Neutrophil (primary cell): ENCODE results near the gene RGS17.

Source experiments
- H3K27ac ChIP-seq: fragments of 200-600 bp; sonication (generic); 2 replicates; pipeline ENCODE4 v1.5.1; 2016; ENCODE audit warnings: mild to moderate bottlenecking, moderate library complexity
- H3K27me3 ChIP-seq: fragments of 200-600 bp; sonication (generic); 2 replicates; pipeline ENCODE4 v1.6.0; 2016; ENCODE audit warnings: mild to moderate bottlenecking
- H3K36me3 ChIP-seq: fragments of 200-600 bp; sonication (generic); 2 replicates; pipeline ENCODE4 v1.5.1; 2017
- H3K4me1 ChIP-seq, 2 experiments: fragments of 200-600 bp in 1 of 2; sonication (generic) in 1 of 2; 1 replicate in 1 of 2; 2 replicates in 1 of 2; pipeline versions ENCODE4 v1.5.1 to v1.6.1; 2013 to 2016; ENCODE audit warnings: low read depth in 1 of 2, low read length in 1 of 2, mild to moderate bottlenecking in 1 of 2, moderate library complexity in 1 of 2; ENCODE audit not compliant: control insufficient read depth in 1 of 2, insufficient read depth in 1 of 2
- H3K4me3 ChIP-seq, 2 experiments: fragments of 200-600 bp in 1 of 2; sonication (generic) in 1 of 2; 1 replicate in 1 of 2; 2 replicates in 1 of 2; pipeline ENCODE4 v1.5.1; 2013 to 2016; ENCODE audit warnings: low read depth in 1 of 2, low read length in 1 of 2, mild to moderate bottlenecking in 1 of 2, moderate library complexity in 1 of 2
- H3K9me3 ChIP-seq: fragments of 200-600 bp; sonication (generic); 2 replicates; pipeline ENCODE4 v1.5.1; 2016
- TF ChIP-seq, protein P1 (sequence below): fragments of 200-600 bp; sonication (generic); IDR thresholded peaks from 2 replicates; pipeline ENCODE4 v1.5.1; 2016; ENCODE audit warnings: antibody characterized with exemption

The RGS17 gene

DNA sequence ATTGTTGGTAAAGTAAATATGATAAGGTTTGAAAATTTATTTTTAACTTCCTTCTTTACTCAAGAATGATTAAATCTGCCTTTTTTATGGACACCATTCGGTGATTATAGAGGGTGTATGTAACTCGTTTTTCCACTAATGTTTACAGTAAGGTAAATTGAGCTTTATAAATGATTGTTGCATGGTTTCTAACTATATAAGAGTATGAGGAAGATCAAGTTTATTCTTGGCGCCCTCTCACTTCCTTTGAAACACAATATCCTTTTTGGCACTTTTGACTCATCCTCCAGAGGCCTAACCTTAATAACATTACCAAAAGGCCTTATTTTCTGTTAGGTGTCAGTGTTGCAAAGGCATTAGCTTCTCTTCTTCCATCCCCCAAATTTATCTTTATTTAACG, 86.8 kb downstream of the RGS17 start:
- no peaks in the 10 kb centered on the region for H3K4me1 ChIP-seq
- H3K27ac ChIP-seq = no peak overlapping the region
- TF ChIP-seq, protein P1, sequence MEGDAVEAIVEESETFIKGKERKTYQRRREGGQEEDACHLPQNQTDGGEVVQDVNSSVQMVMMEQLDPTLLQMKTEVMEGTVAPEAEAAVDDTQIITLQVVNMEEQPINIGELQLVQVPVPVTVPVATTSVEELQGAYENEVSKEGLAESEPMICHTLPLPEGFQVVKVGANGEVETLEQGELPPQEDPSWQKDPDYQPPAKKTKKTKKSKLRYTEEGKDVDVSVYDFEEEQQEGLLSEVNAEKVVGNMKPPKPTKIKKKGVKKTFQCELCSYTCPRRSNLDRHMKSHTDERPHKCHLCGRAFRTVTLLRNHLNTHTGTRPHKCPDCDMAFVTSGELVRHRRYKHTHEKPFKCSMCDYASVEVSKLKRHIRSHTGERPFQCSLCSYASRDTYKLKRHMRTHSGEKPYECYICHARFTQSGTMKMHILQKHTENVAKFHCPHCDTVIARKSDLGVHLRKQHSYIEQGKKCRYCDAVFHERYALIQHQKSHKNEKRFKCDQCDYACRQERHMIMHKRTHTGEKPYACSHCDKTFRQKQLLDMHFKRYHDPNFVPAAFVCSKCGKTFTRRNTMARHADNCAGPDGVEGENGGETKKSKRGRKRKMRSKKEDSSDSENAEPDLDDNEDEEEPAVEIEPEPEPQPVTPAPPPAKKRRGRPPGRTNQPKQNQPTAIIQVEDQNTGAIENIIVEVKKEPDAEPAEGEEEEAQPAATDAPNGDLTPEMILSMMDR = no peak
- H3K36me3 ChIP-seq = no peaks in the 10 kb centered on the region
- H3K27me3 ChIP-seq = no peaks in the 10 kb centered on the region
- H3K4me3 ChIP-seq = no peak overlapping the region
- no peaks in the 10 kb centered on the region for H3K9me3 ChIP-seq

DNA sequence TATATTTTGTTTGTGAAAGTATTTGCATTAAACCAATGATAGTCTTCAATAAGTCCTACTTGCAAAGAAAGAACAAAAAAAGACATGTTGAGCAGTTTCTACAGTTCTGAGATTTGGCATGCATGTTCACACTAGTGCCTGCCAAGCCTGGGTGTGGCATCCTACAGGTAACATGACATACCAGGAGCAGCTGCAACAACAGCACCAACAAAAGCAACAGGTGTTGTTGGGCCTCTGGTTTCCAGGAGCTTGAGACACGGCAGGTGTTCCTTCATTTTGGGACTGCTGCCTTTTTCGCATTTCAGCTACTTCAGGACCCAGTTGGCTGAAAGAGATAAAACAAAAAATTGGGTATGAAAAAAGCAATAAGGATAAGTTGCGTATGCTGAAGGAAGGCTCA, 87.4 kb downstream of the RGS17 start:
- no peaks in the 10 kb centered on the region for H3K4me1 ChIP-seq
- H3K36me3 ChIP-seq = no peaks in the 10 kb centered on the region
- TF ChIP-seq, protein P1 = no peak
- no peaks in the 10 kb centered on the region for H3K27me3 ChIP-seq
- H3K27ac ChIP-seq = no peak overlapping the region
- H3K9me3 ChIP-seq = no peaks in the 10 kb centered on the region
- no peak overlapping the region for H3K4me3 ChIP-seq

DNA sequence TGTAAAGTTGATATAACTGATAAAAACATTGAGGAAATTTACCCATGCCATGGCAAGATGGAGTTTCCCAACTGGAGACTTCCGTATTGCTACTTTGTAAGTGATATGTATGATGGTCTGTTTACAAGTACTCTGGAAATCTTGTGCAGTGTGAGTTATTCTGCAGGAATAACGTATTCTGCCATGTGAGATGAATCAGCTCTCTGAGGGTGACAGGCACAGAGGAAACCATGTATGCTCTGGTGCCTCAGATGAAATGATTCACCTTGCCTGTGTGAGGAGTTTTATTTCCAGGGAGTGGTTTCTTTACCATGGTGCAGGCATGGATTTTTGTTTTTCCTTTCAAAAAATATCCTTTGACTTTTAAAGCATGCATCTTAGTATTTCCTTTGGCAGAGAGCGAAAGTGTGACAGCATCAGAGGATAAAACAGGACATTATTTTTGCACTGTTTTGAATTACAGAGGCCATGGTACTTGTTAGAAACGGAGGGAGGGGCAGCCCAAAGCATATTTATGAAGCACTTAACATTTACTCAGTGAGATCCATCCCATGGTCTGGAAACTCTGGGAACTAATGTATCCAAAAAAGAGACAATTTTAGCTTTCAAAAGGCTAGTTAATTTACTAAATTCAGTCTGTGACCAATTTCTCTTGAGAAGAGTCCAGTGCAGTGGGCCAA, 92.6 kb downstream of the RGS17 start:
- no peaks in the 10 kb centered on the region for H3K4me1 ChIP-seq
- no peak overlapping the region for H3K4me3 ChIP-seq
- H3K36me3 ChIP-seq = no peaks in the 10 kb centered on the region
- no peak overlapping the region for H3K27ac ChIP-seq
- H3K27me3 ChIP-seq = no peaks in the 10 kb centered on the region
- TF ChIP-seq, protein P1 = no peak
- H3K9me3 ChIP-seq = no peaks in the 10 kb centered on the region

DNA sequence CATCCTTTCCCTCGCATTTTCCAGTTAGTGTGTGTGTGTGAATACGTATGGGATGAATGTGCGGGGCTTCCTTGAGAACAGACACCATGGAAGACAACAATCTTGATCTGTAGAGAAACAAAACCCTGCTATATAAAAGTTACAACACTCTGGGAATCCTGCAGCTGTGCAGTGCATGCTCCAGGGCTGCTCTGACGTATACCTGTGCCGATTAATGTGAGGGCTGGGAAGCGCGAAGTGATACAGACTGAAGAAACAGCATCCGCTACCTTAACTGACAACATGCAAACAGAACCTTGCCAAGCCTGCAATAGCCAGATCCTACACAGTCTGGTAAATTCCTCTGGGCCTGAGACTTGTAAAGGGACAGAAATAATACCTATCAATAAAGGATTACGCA, 96.9 kb downstream of the RGS17 start:
- no peak overlapping the region for H3K4me3 ChIP-seq
- H3K27ac ChIP-seq = no peak overlapping the region
- no peaks in the 10 kb centered on the region for H3K36me3 ChIP-seq
- no peaks in the 10 kb centered on the region for H3K27me3 ChIP-seq
- peaks cover 5 to 14% of the 10 kb centered on the region in 2 experiments for H3K4me1 ChIP-seq
- TF ChIP-seq, protein P1 = no peak
- H3K9me3 ChIP-seq = no peaks in the 10 kb centered on the region

DNA sequence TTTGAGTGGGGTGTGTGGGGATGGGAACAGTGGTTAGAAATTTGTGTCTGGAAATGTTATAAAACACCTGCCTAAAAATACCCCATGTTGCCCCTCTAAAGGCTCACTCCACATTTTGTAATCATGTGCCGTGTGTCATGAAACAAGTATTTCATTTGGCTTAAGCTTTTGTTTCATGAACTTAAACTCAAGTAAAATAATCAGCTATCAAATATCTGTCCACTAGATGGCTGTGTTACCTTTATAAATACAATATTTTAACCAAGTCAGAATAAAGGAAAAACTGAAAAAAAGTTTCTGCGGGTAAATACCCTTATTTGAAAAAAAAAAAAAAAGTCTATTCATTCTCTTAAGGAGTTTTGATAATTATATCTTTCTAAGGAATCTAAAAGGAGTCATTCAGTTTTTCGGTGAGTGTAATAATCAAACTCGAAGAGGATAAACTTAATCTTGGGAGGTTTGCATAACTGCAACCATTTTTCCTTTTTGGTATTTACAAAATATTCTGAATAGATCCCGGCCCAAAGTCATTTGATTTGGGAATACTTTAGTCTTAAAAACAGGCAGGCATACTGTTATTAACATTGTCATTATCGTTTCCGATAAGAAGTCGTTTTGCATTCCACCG, 98.7 kb downstream of the RGS17 start:
- peaks cover 3% of the 10 kb centered on the region for H3K27me3 ChIP-seq
- no peaks in the 10 kb centered on the region for H3K9me3 ChIP-seq
- H3K4me3 ChIP-seq = no peak overlapping the region
- peaks cover 5 to 14% of the 10 kb centered on the region in 2 experiments for H3K4me1 ChIP-seq
- TF ChIP-seq, protein P1 = no peak
- H3K27ac ChIP-seq = no peak overlapping the region
- no peaks in the 10 kb centered on the region for H3K36me3 ChIP-seq
